HepG2 (cell line): ENCODE measurements around the gene DLG1. TPM values are rescaled to one million over a fixed set of nuclear protein-coding genes. Genes with fewer than 3 reads are reported as not detected.

Experiments
- ASH2L ChIP-seq: fragments of 300-600, 200-600 bp; sonication (generic); IDR thresholded peaks from 2 replicates; pipeline ENCODE4 v1.7.0; 2017; ENCODE audit warnings: low read depth, mild to moderate bottlenecking, moderate library complexity, mixed read lengths, low read length; ENCODE audit not compliant: insufficient read length
- GLI4 ChIP-seq: sonication (generic); formaldehyde crosslinking; IDR thresholded peaks from 2 replicates; pipeline ENCODE4 v1.5.1; 2020; ENCODE audit warnings: missing genetic modification reagents, mild to moderate bottlenecking, moderate library complexity, borderline replicate concordance
- GPN1 ChIP-seq: sonication (generic); formaldehyde crosslinking; IDR thresholded peaks from 2 replicates; pipeline ENCODE4 v1.5.1; 2020; ENCODE audit warnings: missing genetic modification reagents, borderline replicate concordance
- ZFP1 ChIP-seq: IDR thresholded peaks from 2 replicates; pipeline ENCODE4 v1.6.1; 2016
- ZNF24 ChIP-seq: fragments of 450-650 bp; IDR thresholded peaks from 2 replicates; pipeline ENCODE4 v1.6.1; 2017; ENCODE audit warnings: antibody characterized with exemption, mild to moderate bottlenecking
- ZNF589 ChIP-seq: sonication (generic); formaldehyde crosslinking; conservative IDR thresholded peaks from 2 replicates; pipeline ENCODE4 v1.8.0; 2022; ENCODE audit warnings: mild to moderate bottlenecking, moderate library complexity, missing genetic modification reagents
- ZNF891 ChIP-seq: sonication (generic); formaldehyde crosslinking; IDR thresholded peaks from 2 replicates; pipeline ENCODE4 v1.5.0; 2020; ENCODE audit warnings: mild to moderate bottlenecking, missing genetic modification reagents
- polyA plus RNA-seq, 8 experiments: library from polyadenylated mRNA; depleted of rRNA in 3 of 8; stranded (reverse) in 7 of 8; unstranded in 1 of 8; fragments of >200 nt; fragmentation: Illumina TruSeq in 4 of 8; extraction: Trizol in 4 of 8; gene quantifications; 2 replicates each; pipeline versions ENCODE4 v1.2.1 to v1.2.3, GENCODE V29; 2011 to 2016; ENCODE audit warnings: low read depth in 4 of 8, missing spikeins in 1 of 8, mixed read lengths in 1 of 8; ENCODE audit not compliant: insufficient read depth in 1 of 8
- total RNA-seq, 5 experiments: library from RNA; depleted of rRNA; stranded (reverse); fragments of >200 nt; fragmentation: Illumina TruSeq; extraction: Trizol; gene quantifications; 2 replicates each; pipeline ENCODE4 v1.2.3, GENCODE V29; 2016; ENCODE audit warnings: low read depth in 1 of 5
- TF ChIP-seq, protein P1 (sequence below): sonication (generic); formaldehyde crosslinking; IDR thresholded peaks from 2 replicates; pipeline ENCODE4 v1.5.1; 2020; ENCODE audit warnings: mild to moderate bottlenecking, missing genetic modification reagents, moderate library complexity
- TF ChIP-seq, protein P2 (sequence below): sonication (generic); formaldehyde crosslinking; IDR thresholded peaks from 2 replicates; pipeline ENCODE4 v1.5.0; 2020; ENCODE audit warnings: mild to moderate bottlenecking, missing genetic modification reagents
- TF ChIP-seq, protein P3 (sequence below), 2 experiments: sonication (generic) in 1 of 2; formaldehyde crosslinking in 1 of 2; IDR thresholded peaks; 2 replicates each; pipeline versions ENCODE4 v1.5.1 to v1.6.1; 2011 to 2020; ENCODE audit warnings: borderline replicate concordance in 1 of 2, low read depth in 1 of 2, low read length in 1 of 2, mild to moderate bottlenecking in 1 of 2, missing genetic modification reagents in 1 of 2, moderate library complexity in 1 of 2
- TF ChIP-seq, protein P4 (sequence below): sonication (generic); formaldehyde crosslinking; IDR thresholded peaks from 2 replicates; pipeline ENCODE4 v1.5.1; 2020; ENCODE audit warnings: mild to moderate bottlenecking, missing genetic modification reagents, moderate library complexity
- TF ChIP-seq, protein P5 (sequence below): sonication (generic); formaldehyde crosslinking; IDR thresholded peaks from 2 replicates; pipeline ENCODE4 v1.5.0; 2020; ENCODE audit warnings: missing genetic modification reagents
- TF ChIP-seq, protein P6 (sequence below): sonication (generic); formaldehyde crosslinking; IDR thresholded peaks from 2 replicates; pipeline ENCODE4 v1.4.0; 2020; ENCODE audit warnings: missing genetic modification reagents, borderline replicate concordance

Gene DLG1
- total and polyA plus RNA-seq, 2 of the 13 experiments (the other 11 are each of a cell fraction or from before 2014, with no cell fraction given) = 30.5 to 104 TPM

DNA sequence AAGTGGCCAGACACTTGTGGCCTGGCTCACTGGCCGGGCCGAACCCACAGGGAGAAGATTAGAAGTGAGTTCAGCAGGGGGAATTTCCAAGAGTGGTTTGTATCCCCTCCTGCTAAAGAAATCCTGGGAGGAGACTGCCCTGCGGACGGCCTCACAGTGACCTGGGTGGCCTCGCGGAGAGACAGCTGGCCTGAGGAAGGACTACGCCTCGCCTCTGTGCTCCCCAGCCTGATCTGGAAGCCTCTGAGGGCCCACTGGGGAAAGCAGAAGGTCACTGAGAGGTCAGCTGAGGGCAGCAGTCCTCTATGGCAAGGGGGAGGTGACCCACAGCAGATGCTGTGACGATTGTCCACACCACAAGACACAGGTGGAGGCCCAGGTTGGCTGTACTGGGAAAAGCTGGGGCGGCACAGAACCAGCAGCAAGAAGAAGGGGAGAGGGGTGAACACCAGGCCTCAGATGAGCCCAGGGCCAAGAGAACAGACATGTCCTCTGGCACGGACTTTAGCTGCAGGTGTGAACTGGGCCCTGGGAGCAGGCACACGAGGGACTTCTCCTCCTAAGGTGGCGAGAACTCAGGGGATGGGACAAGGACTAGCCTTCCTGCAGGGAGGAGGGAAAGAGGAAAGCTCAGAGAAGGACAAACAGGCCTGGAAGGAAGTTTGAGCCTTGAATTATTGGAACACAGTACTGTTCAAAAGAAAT, 37.2 kb upstream of the DLG1 start (continued):
- TF ChIP-seq, protein P1, sequence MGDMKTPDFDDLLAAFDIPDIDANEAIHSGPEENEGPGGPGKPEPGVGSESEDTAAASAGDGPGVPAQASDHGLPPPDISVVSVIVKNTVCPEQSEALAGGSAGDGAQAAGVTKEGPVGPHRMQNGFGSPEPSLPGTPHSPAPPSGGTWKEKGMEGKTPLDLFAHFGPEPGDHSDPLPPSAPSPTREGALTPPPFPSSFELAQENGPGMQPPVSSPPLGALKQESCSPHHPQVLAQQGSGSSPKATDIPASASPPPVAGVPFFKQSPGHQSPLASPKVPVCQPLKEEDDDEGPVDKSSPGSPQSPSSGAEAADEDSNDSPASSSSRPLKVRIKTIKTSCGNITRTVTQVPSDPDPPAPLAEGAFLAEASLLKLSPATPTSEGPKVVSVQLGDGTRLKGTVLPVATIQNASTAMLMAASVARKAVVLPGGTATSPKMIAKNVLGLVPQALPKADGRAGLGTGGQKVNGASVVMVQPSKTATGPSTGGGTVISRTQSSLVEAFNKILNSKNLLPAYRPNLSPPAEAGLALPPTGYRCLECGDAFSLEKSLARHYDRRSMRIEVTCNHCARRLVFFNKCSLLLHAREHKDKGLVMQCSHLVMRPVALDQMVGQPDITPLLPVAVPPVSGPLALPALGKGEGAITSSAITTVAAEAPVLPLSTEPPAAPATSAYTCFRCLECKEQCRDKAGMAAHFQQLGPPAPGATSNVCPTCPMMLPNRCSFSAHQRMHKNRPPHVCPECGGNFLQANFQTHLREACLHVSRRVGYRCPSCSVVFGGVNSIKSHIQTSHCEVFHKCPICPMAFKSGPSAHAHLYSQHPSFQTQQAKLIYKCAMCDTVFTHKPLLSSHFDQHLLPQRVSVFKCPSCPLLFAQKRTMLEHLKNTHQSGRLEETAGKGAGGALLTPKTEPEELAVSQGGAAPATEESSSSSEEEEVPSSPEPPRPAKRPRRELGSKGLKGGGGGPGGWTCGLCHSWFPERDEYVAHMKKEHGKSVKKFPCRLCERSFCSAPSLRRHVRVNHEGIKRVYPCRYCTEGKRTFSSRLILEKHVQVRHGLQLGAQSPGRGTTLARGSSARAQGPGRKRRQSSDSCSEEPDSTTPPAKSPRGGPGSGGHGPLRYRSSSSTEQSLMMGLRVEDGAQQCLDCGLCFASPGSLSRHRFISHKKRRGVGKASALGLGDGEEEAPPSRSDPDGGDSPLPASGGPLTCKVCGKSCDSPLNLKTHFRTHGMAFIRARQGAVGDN (CRISPR knock-in tag) = peak; percentile 59
- TF ChIP-seq, protein P2, sequence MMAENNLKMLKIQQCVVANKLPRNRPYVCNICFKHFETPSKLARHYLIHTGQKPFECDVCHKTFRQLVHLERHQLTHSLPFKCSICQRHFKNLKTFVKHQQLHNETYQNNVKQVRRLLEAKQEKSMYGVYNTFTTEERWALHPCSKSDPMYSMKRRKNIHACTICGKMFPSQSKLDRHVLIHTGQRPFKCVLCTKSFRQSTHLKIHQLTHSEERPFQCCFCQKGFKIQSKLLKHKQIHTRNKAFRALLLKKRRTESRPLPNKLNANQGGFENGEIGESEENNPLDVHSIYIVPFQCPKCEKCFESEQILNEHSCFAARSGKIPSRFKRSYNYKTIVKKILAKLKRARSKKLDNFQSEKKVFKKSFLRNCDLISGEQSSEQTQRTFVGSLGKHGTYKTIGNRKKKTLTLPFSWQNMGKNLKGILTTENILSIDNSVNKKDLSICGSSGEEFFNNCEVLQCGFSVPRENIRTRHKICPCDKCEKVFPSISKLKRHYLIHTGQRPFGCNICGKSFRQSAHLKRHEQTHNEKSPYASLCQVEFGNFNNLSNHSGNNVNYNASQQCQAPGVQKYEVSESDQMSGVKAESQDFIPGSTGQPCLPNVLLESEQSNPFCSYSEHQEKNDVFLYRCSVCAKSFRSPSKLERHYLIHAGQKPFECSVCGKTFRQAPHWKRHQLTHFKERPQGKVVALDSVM (CRISPR knock-in tag) = no peak
- TF ChIP-seq ASH2L (no peak), GPN1 (CRISPR knock-in tag) (no peak), ZNF589 (no peak), ZNF891 (CRISPR knock-in tag) (no peak), ZFP1 (CRISPR knock-in tag) (no peak), GLI4 (CRISPR knock-in tag) (no peak), ZNF24 (no peak)
- TF ChIP-seq, protein P3, sequence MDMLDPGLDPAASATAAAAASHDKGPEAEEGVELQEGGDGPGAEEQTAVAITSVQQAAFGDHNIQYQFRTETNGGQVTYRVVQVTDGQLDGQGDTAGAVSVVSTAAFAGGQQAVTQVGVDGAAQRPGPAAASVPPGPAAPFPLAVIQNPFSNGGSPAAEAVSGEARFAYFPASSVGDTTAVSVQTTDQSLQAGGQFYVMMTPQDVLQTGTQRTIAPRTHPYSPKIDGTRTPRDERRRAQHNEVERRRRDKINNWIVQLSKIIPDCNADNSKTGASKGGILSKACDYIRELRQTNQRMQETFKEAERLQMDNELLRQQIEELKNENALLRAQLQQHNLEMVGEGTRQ (IDR thresholded peaks at IDR 0.05; ENCODE audit: low read depth, low read length) = no peak
- TF ChIP-seq, protein P3 (CRISPR knock-in tag; IDR thresholded peaks at IDR 0.05; ENCODE audit: borderline replicate concordance) = no peak
- TF ChIP-seq, protein P4, sequence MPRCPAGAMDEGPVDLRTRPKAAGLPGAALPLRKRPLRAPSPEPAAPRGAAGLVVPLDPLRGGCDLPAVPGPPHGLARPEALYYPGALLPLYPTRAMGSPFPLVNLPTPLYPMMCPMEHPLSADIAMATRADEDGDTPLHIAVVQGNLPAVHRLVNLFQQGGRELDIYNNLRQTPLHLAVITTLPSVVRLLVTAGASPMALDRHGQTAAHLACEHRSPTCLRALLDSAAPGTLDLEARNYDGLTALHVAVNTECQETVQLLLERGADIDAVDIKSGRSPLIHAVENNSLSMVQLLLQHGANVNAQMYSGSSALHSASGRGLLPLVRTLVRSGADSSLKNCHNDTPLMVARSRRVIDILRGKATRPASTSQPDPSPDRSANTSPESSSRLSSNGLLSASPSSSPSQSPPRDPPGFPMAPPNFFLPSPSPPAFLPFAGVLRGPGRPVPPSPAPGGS (CRISPR knock-in tag) = no peak
- TF ChIP-seq, protein P5, sequence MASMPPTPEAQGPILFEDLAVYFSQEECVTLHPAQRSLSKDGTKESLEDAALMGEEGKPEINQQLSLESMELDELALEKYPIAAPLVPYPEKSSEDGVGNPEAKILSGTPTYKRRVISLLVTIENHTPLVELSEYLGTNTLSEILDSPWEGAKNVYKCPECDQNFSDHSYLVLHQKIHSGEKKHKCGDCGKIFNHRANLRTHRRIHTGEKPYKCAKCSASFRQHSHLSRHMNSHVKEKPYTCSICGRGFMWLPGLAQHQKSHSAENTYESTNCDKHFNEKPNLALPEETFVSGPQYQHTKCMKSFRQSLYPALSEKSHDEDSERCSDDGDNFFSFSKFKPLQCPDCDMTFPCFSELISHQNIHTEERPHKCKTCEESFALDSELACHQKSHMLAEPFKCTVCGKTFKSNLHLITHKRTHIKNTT (CRISPR knock-in tag) = no peak
- TF ChIP-seq, protein P6, sequence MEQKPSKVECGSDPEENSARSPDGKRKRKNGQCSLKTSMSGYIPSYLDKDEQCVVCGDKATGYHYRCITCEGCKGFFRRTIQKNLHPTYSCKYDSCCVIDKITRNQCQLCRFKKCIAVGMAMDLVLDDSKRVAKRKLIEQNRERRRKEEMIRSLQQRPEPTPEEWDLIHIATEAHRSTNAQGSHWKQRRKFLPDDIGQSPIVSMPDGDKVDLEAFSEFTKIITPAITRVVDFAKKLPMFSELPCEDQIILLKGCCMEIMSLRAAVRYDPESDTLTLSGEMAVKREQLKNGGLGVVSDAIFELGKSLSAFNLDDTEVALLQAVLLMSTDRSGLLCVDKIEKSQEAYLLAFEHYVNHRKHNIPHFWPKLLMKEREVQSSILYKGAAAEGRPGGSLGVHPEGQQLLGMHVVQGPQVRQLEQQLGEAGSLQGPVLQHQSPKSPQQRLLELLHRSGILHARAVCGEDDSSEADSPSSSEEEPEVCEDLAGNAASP (CRISPR knock-in tag) = peak; percentile 69; the same call in 1 of the 2 replicates
